Fibroblast of mammary gland (primary cell): ENCODE results near the gene PHAF1.

ENCODE experiments used
- DNase-seq: peaks from one replicate; pipeline ENCODE4 v3.0.0-alpha.2; 2010; ENCODE audit warnings: low read depth
- H3K4me3 ChIP-seq: 2 replicates; pipeline ENCODE4 v1.5.1; 2011; ENCODE audit warnings: low read depth, mild to moderate bottlenecking, low read length, moderate library complexity; ENCODE audit not compliant: control insufficient read depth
- TF ChIP-seq, protein P1 (sequence below): conservative IDR thresholded peaks from 2 replicates; pipeline ENCODE4 v1.5.1; 2011; ENCODE audit warnings: low read depth, low read length, inconsistent platforms; ENCODE audit not compliant: control insufficient read depth, insufficient read depth

Gene PHAF1

DNA sequence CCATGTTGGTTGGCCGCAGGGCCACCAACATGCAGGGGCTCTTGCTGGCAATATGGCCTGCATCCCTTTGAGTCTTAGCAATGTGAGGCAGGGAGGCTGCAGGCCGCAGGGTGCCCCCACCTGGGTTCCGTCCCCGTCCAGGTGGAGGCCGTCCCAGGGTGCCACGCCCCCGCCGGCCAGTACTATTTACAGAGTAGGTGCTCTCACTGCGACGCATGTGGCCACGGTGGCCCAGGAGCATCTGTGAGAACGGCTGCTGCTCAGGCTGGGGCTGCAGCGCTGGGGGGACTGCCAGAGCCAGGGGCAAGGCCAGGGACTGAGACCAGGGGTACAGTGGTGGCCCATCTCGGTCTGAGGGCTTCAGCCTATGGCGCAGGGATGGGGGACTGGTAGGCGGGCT is 70.4 kb downstream of the PHAF1 start:
- no peak overlapping the region for H3K4me3 ChIP-seq
- no peak for DNase-seq
- TF ChIP-seq, protein P1, sequence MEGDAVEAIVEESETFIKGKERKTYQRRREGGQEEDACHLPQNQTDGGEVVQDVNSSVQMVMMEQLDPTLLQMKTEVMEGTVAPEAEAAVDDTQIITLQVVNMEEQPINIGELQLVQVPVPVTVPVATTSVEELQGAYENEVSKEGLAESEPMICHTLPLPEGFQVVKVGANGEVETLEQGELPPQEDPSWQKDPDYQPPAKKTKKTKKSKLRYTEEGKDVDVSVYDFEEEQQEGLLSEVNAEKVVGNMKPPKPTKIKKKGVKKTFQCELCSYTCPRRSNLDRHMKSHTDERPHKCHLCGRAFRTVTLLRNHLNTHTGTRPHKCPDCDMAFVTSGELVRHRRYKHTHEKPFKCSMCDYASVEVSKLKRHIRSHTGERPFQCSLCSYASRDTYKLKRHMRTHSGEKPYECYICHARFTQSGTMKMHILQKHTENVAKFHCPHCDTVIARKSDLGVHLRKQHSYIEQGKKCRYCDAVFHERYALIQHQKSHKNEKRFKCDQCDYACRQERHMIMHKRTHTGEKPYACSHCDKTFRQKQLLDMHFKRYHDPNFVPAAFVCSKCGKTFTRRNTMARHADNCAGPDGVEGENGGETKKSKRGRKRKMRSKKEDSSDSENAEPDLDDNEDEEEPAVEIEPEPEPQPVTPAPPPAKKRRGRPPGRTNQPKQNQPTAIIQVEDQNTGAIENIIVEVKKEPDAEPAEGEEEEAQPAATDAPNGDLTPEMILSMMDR: no peak

DNA sequence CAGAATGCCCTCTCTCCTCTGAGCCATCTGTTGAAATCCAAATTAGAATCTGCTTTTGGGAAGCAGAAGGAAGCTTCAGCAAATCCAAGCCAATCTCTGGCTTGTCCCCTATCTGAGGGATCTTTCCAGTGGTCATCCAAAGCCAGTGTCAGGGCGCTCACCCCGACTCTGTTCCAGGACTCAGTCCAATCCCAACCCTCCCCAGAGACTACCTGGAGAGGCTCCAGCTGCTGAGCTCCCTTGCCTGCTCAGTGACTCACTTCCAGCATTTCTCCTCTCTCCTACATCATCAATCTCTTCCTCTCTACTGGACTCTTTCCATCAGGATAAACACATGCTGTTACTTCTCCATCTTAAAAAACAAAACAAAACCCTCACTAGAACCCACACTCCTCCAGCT is 71.6 kb downstream of the PHAF1 start:
- TF ChIP-seq, protein P1: no peak
- peak; percentile 95 for DNase-seq
- H3K4me3 ChIP-seq: peak overlapping the region; percentile 23

DNA sequence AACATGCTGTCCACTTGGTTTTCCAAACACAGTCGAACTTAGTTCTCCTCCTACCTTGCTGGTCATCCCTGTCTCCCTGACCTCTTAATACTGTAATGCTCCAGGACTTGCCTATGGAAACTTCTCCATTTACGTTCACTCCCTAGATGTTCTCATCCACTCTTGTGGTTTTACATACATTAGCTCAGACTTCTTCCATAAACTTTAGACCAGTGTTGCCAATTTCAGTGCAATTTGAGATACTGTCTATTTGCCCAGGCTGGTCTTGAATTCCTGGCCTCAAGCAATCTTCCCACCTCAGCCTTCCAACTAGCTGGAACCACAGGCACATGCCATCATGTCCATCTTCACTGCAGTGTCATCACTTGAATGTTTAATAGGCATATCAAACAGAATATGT is 72.5 kb downstream of the PHAF1 start:
- H3K4me3 ChIP-seq: peak overlapping the region; percentile 69
- TF ChIP-seq, protein P1: no peak
- DNase-seq: no peak

DNA sequence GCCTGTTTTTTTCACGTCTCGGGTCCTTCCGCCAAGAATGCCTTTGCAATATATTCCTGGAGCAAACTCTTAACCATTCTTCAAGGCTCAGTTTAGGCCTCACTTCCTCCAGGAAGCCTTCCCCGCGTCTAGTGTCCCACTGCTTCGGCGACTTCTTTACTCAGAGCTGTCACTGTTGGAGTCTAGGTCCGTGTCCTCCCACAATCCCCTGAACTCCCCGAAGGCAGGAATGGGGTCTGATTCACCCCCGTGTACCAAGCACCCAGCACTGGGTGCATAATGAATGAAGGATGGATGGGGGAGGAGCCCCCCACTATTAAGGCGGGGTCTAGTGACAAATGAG is 73.5 kb downstream of the PHAF1 start:
- TF ChIP-seq, protein P1: no peak
- no peak for DNase-seq
- peak overlapping the region; percentile 69 for H3K4me3 ChIP-seq

DNA sequence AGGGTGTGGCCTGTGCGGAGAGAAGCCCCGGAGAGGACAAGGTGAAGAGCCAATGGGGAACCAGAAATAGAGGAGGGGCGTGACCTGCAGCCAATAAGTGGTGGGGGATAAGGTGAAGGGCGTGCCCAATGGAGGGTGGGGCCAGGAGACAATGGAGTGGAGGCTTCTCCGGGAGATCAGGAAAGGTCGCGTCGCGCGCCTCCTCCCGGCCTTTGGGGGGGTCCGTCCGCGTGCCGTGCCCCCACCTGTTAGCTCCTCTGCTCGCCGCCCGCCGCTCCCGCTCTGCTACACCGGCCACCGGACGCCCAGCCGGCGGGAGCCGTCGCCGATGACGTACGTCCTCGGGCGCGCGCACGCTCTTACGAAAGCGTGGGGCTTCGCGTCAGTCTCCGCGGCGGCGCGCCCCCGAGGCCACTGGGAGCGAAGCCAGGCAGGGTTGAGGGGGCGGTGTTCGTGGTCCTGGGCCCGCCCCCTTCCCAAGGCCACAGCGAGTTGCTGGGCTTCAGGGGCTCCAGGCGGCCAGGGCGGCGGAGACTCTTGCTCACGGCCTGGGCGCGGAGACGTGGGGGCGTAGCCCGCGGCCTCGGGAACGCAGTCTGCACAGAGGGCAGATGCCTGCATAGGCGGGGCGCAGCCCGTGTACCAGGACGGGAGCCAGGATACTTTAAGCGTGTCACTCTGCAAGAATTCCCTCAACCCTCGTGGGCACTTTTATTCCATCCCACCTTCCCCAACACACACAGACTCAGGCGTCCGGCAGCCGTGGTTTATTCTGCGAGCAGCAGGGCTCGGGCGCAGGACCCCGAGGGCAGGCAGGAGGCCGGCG is 74.1 kb downstream of the PHAF1 start, which contains the start of gene MATCAP1:
MATCAP1 (minus strand) TSS at position 337 of the 826 bp plus-strand sequence. CDS start 3,353 bp downstream, outside the sequence.
- TF ChIP-seq, protein P1: no peak
- peak within 1 kb of the TSS; percentile 69 for H3K4me3 ChIP-seq
- DNase-seq: peak; percentile 98

DNA sequence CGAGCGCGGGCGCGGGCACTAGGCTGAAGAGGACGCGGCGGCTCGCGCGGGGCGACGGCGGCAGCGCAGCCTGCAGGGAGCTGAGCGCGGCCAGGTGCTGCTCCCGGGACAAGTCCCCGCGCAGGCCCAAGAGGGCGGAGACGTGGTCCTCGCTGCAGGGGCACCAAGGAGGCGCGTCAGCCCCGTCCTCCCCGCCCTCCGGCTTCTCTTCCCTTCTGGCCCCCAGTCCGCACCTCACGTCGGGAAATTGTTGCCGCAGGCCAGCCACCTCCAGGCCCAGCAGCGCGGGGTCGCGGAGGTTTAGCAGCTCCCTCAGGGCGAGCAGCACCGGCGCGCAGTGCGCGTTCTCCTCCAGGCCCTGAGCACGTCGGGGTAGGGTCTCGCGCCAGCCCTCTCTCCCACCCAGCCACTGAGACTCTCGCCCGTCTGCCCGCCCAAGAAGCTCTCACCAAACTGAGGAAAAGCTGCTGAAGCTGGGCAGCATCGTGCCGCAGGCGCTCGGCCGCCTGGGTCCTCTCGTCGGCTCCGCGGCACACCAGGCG is 74.8 kb downstream of the PHAF1 start:
- DNase-seq: no peak
- TF ChIP-seq, protein P1: no peak

More for the DNA sequence above, 74.8 kb downstream of the PHAF1 start:
- peak overlapping the region; percentile 69 for H3K4me3 ChIP-seq
